Mucosa of rectum (tissue), 2 donors: Measurements from ENCODE around the gene TTC22.

ENCODE experiments used
- H3K27ac ChIP-seq, 2 donors: one replicate each; pipeline ENCODE4 v1.7.0; 2013; ENCODE audit warnings: inconsistent platforms in 2 of 2, low read depth in 2 of 2, low read length in 2 of 2
- H3K27me3 ChIP-seq, 2 donors: one replicate each; pipeline ENCODE4 v1.7.0; 2013; ENCODE audit warnings: low read length in 2 of 2; ENCODE audit not compliant: control insufficient read depth in 2 of 2, insufficient read depth in 2 of 2
- H3K36me3 ChIP-seq, 2 donors: one replicate each; pipeline ENCODE4 v1.7.0; 2013; ENCODE audit warnings: low read length in 2 of 2; ENCODE audit not compliant: control insufficient read depth in 2 of 2, insufficient read depth in 2 of 2
- H3K4me1 ChIP-seq, 2 donors: one replicate each; pipeline ENCODE4 v1.7.0; 2013; ENCODE audit warnings: low read length in 2 of 2, mild to moderate bottlenecking in 1 of 2; ENCODE audit not compliant: control insufficient read depth in 2 of 2, insufficient read depth in 2 of 2
- H3K4me3 ChIP-seq, 2 donors: one replicate each; pipeline ENCODE4 v1.7.0; 2013; ENCODE audit warnings: low read length in 2 of 2
- H3K9ac ChIP-seq, 2 donors: one replicate each; pipeline ENCODE4 v1.7.0; 2013; ENCODE audit warnings: low read length in 2 of 2, low read depth in 1 of 2, mild to moderate bottlenecking in 1 of 2
- H3K9me3 ChIP-seq, 2 donors: one replicate each; pipeline ENCODE4 v1.7.0; 2013; ENCODE audit warnings: low read length in 2 of 2; ENCODE audit not compliant: control insufficient read depth in 2 of 2
- donor health status: healthy.
- donor health status: Normal muscosa, but diverticular disease.

Gene TTC22

DNA sequence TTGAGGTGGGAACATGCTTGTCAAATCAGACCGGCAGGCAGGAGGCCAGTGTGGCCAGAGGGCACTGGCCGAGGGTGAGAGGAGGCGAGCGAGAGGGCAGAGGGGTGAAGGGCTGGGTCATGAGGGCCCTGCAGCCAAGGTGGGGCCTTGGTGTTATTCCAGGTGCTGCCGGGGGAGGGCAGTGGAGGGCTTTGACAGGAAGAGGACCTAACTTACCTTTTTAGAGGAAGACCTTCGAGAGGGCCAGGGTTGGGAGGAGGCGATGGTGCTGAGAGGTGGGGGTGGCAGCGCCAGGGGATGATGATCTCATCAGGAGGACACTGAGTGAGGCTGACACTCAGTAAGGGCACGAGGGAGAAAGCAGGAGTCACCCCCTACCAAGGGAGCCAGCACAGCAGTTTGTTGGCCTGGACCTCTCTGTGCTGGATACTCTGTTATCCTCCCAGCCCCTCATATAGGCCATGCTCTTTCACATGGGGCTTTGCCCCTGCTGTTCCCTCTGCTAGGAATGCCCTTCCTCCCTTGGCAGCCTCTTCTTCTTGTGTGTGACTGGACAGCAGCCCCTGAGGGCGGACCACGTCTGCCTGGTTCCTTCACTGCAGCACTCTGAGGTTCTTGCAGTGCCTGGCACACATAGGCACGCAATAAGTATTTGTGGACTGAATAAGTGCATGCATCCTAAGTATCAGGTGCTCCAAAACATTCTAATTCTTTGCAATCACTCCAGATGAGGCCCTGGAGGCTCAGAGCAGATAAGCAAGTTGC lies 7.5 kb upstream of the TTC22 start:
- no peak overlapping the region for H3K27ac ChIP-seq
- H3K9ac ChIP-seq: no peak overlapping the region
- H3K4me1 ChIP-seq: peaks cover 24 to 36% of the 10 kb centered on the region in 2 donors
- no peak overlapping the region for H3K4me3 ChIP-seq
- no peaks in the 10 kb centered on the region for H3K36me3 ChIP-seq
- H3K9me3 ChIP-seq: no peaks in the 10 kb centered on the region
- no peaks in the 10 kb centered on the region for H3K27me3 ChIP-seq

GRCh38 chr1:54807756-54808155 lies 6.6 kb upstream of the TTC22 start:
- peak overlapping the region in 1 of 2 donors; percentile 31 for H3K27ac ChIP-seq
- no peak overlapping the region for H3K4me3 ChIP-seq
- H3K27me3 ChIP-seq: no peaks in the 10 kb centered on the region
- H3K4me1 ChIP-seq: peaks cover 18 to 31% of the 10 kb centered on the region in 2 donors
- H3K9me3 ChIP-seq: no peaks in the 10 kb centered on the region
- H3K9ac ChIP-seq: no peak overlapping the region
- H3K36me3 ChIP-seq: no peaks in the 10 kb centered on the region

DNA sequence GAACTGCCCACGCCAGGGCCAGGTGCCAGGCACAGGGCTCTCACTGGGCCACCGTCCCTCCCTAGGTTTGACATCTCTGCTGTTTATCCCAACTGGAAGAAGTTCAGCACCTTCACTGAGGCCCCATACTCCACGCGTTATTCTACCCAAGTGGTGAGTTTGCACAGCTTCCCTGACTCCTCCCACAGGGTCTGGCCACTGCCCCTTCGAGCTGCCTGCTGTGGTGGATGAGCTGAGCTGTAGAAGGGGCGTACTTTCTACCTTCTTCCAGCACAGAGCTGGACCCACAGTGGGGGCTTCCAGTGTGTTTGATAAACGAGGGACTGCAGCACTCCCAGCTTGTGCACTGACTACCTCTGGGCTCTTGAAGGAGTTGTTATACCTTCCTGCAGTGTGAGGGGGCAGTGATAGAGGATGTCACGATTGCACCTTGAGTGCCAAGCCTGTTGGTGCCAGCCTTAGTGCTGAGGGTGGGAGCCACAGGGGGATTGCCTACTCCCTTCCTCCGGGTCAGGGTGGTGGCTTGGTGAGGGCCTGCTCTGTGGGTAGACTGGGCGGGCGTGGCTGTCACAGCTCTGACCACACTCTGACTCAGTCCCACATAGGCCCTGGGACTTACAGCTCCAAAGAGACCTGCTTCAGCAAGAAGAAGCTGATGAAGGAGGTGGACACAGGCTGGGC lies 5.9 kb upstream of the TTC22 start:
- Histone ChIP-seq H3K4me1 (peaks cover 18 to 31% of the 10 kb centered on the region in 2 donors), H3K27me3 (no peaks in the 10 kb centered on the region), H3K36me3 (no peaks in the 10 kb centered on the region), H3K9me3 (no peaks in the 10 kb centered on the region), H3K4me3 (no peak overlapping the region), H3K9ac (no peak overlapping the region), H3K27ac (peak overlapping the region in 1 of 2 donors; percentile 31)

DNA sequence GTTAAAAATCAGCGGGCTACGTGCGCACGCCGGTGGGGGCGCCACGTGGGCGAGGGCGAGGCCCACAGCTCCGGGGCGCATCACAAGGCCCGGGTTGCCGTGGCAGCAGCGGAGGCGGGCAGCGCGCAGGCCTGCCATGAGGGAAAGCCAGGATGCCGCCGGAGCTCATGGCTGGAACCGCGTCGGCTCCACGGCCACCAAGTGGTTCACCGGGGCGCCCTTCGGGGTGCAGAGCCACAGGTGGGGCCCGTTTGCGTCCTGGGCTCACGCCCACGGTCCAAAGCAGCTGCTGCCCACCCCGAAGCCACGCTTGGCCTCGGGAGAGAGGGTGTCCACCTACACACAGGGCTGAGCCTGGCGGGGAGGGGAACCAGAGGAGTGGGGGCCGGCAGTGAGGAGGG lies 4.9 kb upstream of the TTC22 start:
- Histone ChIP-seq H3K27ac (peak overlapping the region in 1 of 2 donors; percentile 81), H3K27me3 (no peaks in the 10 kb centered on the region)

GRCh38 chr1:54805466-54805865 lies 4.3 kb upstream of the TTC22 start:
- Histone ChIP-seq H3K4me1 (peaks cover 27 to 40% of the 10 kb centered on the region in 2 donors), H3K9ac (no peak overlapping the region), H3K27ac (peak overlapping the region; percentile 61 to 81), H3K36me3 (no peaks in the 10 kb centered on the region), H3K4me3 (no peak overlapping the region), H3K9me3 (no peaks in the 10 kb centered on the region), H3K27me3 (no peaks in the 10 kb centered on the region)

More for the DNA sequence above, 4.9 kb upstream of the TTC22 start:
- Histone ChIP-seq H3K36me3 (no peaks in the 10 kb centered on the region), H3K9ac (no peak overlapping the region), H3K4me3 (no peak overlapping the region), H3K4me1 (peaks cover 28 to 40% of the 10 kb centered on the region in 2 donors), H3K9me3 (no peaks in the 10 kb centered on the region)

DNA sequence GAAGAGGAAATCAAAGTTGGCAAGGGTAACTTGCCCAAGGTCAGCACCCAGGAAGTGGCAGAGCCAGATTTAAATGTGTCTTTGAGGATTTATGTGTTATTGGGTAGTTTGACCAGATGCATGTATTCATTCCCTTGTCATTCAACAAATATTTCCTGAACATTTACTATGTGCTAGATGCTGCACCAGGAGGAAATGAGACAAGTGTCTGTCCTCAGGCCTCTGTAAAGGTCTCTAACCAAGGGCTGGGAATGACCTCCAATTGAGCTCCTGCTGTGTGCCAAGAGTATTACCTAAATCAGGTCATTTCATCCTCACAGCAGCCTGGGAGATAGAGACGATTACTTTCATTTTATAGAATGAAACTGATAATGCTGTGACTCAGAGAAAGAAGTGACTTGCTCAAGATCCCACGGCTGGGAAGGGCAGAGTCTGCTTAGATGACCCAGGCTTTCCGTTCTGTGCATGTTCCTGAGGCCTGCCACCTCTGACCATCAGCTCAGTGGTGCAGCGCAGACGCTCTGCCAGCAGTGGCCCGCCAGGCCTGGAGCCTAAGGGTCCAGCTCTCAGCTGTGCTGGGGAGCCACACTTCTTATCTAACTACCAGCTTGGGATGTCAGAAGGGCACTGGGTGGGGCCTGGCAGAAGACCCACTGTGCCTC lies 3.5 kb upstream of the TTC22 start:
- Histone ChIP-seq H3K27me3 (no peaks in the 10 kb centered on the region), H3K36me3 (no peaks in the 10 kb centered on the region), H3K4me3 (no peak overlapping the region), H3K9ac (peak overlapping the region in 1 of 2 donors; percentile 19), H3K9me3 (no peaks in the 10 kb centered on the region), H3K27ac (peak overlapping the region; percentile 61 to 81), H3K4me1 (peaks cover 36 to 46% of the 10 kb centered on the region in 2 donors)

- H3K4me1 ChIP-seq: peaks cover 43 to 53% of the 10 kb centered on the region in 2 donors
- H3K27me3 ChIP-seq: no peaks in the 10 kb centered on the region
- H3K36me3 ChIP-seq: no peaks in the 10 kb centered on the region
- H3K9me3 ChIP-seq: no peaks in the 10 kb centered on the region
- no peak overlapping the region for H3K4me3 ChIP-seq
- peak overlapping the region; percentile 61 to 81 for H3K27ac ChIP-seq
- no peak overlapping the region for H3K9ac ChIP-seq
Measured at GRCh38 chr1:54803761-54804470, 2.8 kb upstream of the TTC22 start.

GRCh38 chr1:54800041-54800898 lies 853 bp downstream of the TTC22 start:
- peaks cover 0 to 4% of the 10 kb centered on the region in 2 donors for H3K36me3 ChIP-seq
- H3K9ac ChIP-seq: peak overlapping the region; percentile 82 to 86
- H3K4me3 ChIP-seq: peak overlapping the region; percentile 73 to 87
- peaks cover 66 to 69% of the 10 kb centered on the region in 2 donors for H3K4me1 ChIP-seq
- H3K27ac ChIP-seq: peak overlapping the region; percentile 85 to 90
- H3K27me3 ChIP-seq: no peaks in the 10 kb centered on the region
- no peaks in the 10 kb centered on the region for H3K9me3 ChIP-seq
